ENCODE results near the gene TAS2R5. TPM values are rescaled to one million over a fixed set of nuclear protein-coding genes. Genes with fewer than 3 reads are reported as not detected.

TAS2R5 gene
- total RNA-seq, 1 experiment from 2014 or later, result 0.90 TPM

- TF ChIP-seq CTCF (IDR thresholded peaks at IDR 0.05) (no peak), ZSCAN18 (CRISPR knock-in tag; IDR thresholded peaks at IDR 0.05) (no peak), TEAD1 (CRISPR knock-in tag; IDR thresholded peaks at IDR 0.05) (no peak), FOXP4 (CRISPR knock-in tag; IDR thresholded peaks at IDR 0.05) (no peak)
Measured at GRCh38 chr7:141837683-141838082, 47.7 kb downstream of the TAS2R5 start (continued).

GRCh38 chr7:141838581-141838980, 48.6 kb downstream of the TAS2R5 start:
- CTCF ChIA-PET, result no interaction called here
- Mint-ChIP-seq H3K36me3 (no peaks in the 10 kb centered on the region), H3K9me3 (no peaks in the 10 kb centered on the region), H3K27me3 (ENCODE audit: low read depth) (no peaks in the 10 kb centered on the region), H3K4me3 (no peak overlapping the region), H3K27ac (no peak overlapping the region), H3K4me1 (peaks cover 3% of the 10 kb centered on the region)
- TF ChIP-seq ZNF671 (CRISPR knock-in tag; IDR thresholded peaks at IDR 0.05), result no peak
- TF ChIP-seq IRF1 (CRISPR knock-in tag; IDR thresholded peaks at IDR 0.05), result no peak
- no peak for TF ChIP-seq SMAD3 (CRISPR knock-in tag; IDR thresholded peaks at IDR 0.05; ENCODE audit: borderline replicate concordance)
- no peak for TF ChIP-seq ZBTB21 (CRISPR knock-in tag; IDR thresholded peaks at IDR 0.05; ENCODE audit: borderline replicate concordance)
- no peak for TF ChIP-seq TEAD1 (CRISPR knock-in tag; IDR thresholded peaks at IDR 0.05)
- no peak for TF ChIP-seq KAT7 (CRISPR knock-in tag; IDR thresholded peaks at IDR 0.05; ENCODE audit: borderline replicate concordance)
- no peak for TF ChIP-seq JUN (CRISPR knock-in tag; IDR thresholded peaks at IDR 0.05)
- no peak for TF ChIP-seq ELF4 (CRISPR knock-in tag; IDR thresholded peaks at IDR 0.05; ENCODE audit: low read depth)
- TF ChIP-seq ZBTB43 (CRISPR knock-in tag; IDR thresholded peaks at IDR 0.05), result no peak
- no peak for TF ChIP-seq RORB (CRISPR knock-in tag; IDR thresholded peaks at IDR 0.05)
- DNase-seq (ENCODE audit: low spot score) (no peak), ATAC-seq (no peak)
- POLR2A ChIA-PET, result no interaction called here

- no peak overlapping the region for H3K27ac Mint-ChIP-seq
- H3K4me3 Mint-ChIP-seq, result no peak overlapping the region
- no peak for DNase-seq (ENCODE audit: low spot score)
- no peak for ATAC-seq
- ChIA-PET CTCF (no interaction called here), POLR2A (no interaction called here)
- no peaks in the 10 kb centered on the region for H3K36me3 Mint-ChIP-seq
- no peaks in the 10 kb centered on the region for H3K9me3 Mint-ChIP-seq
- no peaks in the 10 kb centered on the region for H3K4me1 Mint-ChIP-seq
- no peaks in the 10 kb centered on the region for H3K27me3 Mint-ChIP-seq (ENCODE audit: low read depth)
- TF ChIP-seq ATF2 (CRISPR knock-in tag; IDR thresholded peaks at IDR 0.05; ENCODE audit: borderline replicate concordance, low read depth) (no peak), ZNF396 (CRISPR knock-in tag; IDR thresholded peaks at IDR 0.05; ENCODE audit: borderline replicate concordance) (no peak), MXD4 (CRISPR knock-in tag; IDR thresholded peaks at IDR 0.05; ENCODE audit: borderline replicate concordance) (no peak), AFF4 (CRISPR knock-in tag; IDR thresholded peaks at IDR 0.05; ENCODE audit: borderline replicate concordance) (no peak), CREB1 (CRISPR knock-in tag; IDR thresholded peaks at IDR 0.05) (no peak), NFATC4 (CRISPR knock-in tag; IDR thresholded peaks at IDR 0.05) (no peak), MLX (CRISPR knock-in tag; IDR thresholded peaks at IDR 0.05) (no peak)
Measured at GRCh38 chr7:141839256-141839655, 49.2 kb downstream of the TAS2R5 start.

Data from WTC11 (cell line).